Esophagus squamous epithelium (tissue), 4 donors: ENCODE results near the gene CHAF1A.

Experiments
- POLR2A ChIP-seq, 4 donors: fragments of 450-650 bp; IDR thresholded peaks; one replicate each; pipeline ENCODE4 v1.6.1; 2017; ENCODE audit warnings: antibody characterized with exemption in 4 of 4, mild to moderate bottlenecking in 4 of 4, moderate library complexity in 3 of 4
- TF ChIP-seq, protein P1 (sequence below), 6 experiments: fragments of 450-650 bp in 4 of 6; fragments of 200-600 bp in 2 of 6; sonication (generic) in 2 of 6; IDR thresholded peaks; one replicate each; pipeline ENCODE4 v1.5.1; 2016 to 2019; ENCODE audit warnings: antibody characterized with exemption in 6 of 6, mild to moderate bottlenecking in 4 of 6, moderate library complexity in 4 of 6

DNA sequence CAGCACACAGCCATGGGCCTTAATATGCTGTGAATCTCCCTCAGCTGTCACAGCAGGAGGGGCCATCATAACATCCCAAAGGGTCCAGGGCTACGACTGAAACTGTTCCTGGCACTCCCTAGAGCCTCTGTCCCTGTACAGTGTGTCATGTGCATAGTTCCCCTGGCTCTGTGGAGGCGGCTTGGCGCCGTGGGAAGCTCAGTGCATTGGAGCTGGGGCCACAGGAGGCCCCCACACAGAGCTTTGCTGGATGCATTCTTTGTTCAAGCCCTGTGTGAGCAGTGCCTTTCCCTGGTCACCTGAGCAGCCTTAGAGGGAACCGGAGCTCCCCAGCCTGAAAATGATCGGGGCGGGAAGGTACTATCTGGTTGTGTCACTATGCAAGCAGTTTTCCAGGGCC, 33.8 kb downstream of the CHAF1A start:
- TF ChIP-seq, protein P1, sequence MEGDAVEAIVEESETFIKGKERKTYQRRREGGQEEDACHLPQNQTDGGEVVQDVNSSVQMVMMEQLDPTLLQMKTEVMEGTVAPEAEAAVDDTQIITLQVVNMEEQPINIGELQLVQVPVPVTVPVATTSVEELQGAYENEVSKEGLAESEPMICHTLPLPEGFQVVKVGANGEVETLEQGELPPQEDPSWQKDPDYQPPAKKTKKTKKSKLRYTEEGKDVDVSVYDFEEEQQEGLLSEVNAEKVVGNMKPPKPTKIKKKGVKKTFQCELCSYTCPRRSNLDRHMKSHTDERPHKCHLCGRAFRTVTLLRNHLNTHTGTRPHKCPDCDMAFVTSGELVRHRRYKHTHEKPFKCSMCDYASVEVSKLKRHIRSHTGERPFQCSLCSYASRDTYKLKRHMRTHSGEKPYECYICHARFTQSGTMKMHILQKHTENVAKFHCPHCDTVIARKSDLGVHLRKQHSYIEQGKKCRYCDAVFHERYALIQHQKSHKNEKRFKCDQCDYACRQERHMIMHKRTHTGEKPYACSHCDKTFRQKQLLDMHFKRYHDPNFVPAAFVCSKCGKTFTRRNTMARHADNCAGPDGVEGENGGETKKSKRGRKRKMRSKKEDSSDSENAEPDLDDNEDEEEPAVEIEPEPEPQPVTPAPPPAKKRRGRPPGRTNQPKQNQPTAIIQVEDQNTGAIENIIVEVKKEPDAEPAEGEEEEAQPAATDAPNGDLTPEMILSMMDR (IDR thresholded peaks at IDR 0.05): no peak
- TF ChIP-seq POLR2A (IDR thresholded peaks at IDR 0.05): no peak
